Tibial nerve (tissue), 4 donors: ENCODE results near the gene STK39. TPM values are rescaled to one million over a fixed set of nuclear protein-coding genes. Genes with fewer than 3 reads are reported as not detected.

Experiments used
- DNase-seq, 2 donors: peaks; one replicate each; pipeline ENCODE4 v3.0.0-alpha.2; 2019; ENCODE audit warnings: low spot score in 2 of 2
- H3K27ac ChIP-seq, 4 donors: fragments of 200-600 bp; sonication (generic) in 3 of 4; one replicate each; pipeline ENCODE4 v1.5.1; 2017 to 2019; ENCODE audit warnings: mild to moderate bottlenecking in 1 of 4
- H3K27me3 ChIP-seq, 2 donors: fragments of 200-600 bp; sonication (generic) in 1 of 2; one replicate each; pipeline versions ENCODE4 v1.5.1 to v1.6.0; 2017 to 2019
- H3K36me3 ChIP-seq, 3 donors: fragments of 200-600 bp; sonication (generic); one replicate each; pipeline ENCODE4 v1.5.1; 2018 to 2019
- H3K4me1 ChIP-seq, 4 donors: fragments of 200-600 bp; sonication (generic) in 3 of 4; one replicate each; pipeline ENCODE4 v1.5.1; 2017 to 2019
- H3K4me3 ChIP-seq, 4 donors: fragments of 200-600 bp; sonication (generic) in 3 of 4; one replicate each; pipeline ENCODE4 v1.5.1; 2017 to 2019; ENCODE audit warnings: mild to moderate bottlenecking in 1 of 4, moderate library complexity in 1 of 4
- H3K9me3 ChIP-seq, 4 donors: fragments of 200-600 bp; sonication (generic) in 3 of 4; one replicate each; pipeline ENCODE4 v1.5.1; 2017 to 2019
- EP300 ChIP-seq, 2 donors: sonication (generic); formaldehyde crosslinking; IDR thresholded peaks; one replicate each; pipeline ENCODE4 v1.6.1; 2017; ENCODE audit warnings: antibody characterized with exemption in 2 of 2, mild to moderate bottlenecking in 1 of 2
- POLR2A ChIP-seq, 2 donors: fragments of 450-650 bp; IDR thresholded peaks; one replicate each; pipeline ENCODE4 v1.6.1; 2017; ENCODE audit warnings: antibody characterized with exemption in 2 of 2, mild to moderate bottlenecking in 2 of 2, moderate library complexity in 2 of 2
- whole genome bisulfite sequencing, 2 donors: methylation state at CpG; one replicate each; pipeline ENCODE4 v1.1.5; 2018; 5-methylcytosine and 5-hydroxymethylcytosine counted together
- total RNA-seq, 4 donors: library from RNA; depleted of rRNA; stranded (reverse); fragments of >200 nt; gene quantifications; one replicate each; pipeline ENCODE4 v1.1.0, GENCODE V29; 2016
- TF ChIP-seq, protein P1 (sequence below), 5 experiments: fragments of 200-600 bp in 3 of 5; fragments of 450-650 bp in 2 of 5; sonication (generic) in 3 of 5; IDR thresholded peaks; one replicate each; pipeline ENCODE4 v1.5.1; 2016 to 2019; ENCODE audit warnings: antibody characterized with exemption in 5 of 5, mild to moderate bottlenecking in 3 of 5, moderate library complexity in 2 of 5

STK39 gene
- total RNA-seq, 4 donors from 2014 or later, result 8.5 to 13.5 (median 12.0) TPM

DNA sequence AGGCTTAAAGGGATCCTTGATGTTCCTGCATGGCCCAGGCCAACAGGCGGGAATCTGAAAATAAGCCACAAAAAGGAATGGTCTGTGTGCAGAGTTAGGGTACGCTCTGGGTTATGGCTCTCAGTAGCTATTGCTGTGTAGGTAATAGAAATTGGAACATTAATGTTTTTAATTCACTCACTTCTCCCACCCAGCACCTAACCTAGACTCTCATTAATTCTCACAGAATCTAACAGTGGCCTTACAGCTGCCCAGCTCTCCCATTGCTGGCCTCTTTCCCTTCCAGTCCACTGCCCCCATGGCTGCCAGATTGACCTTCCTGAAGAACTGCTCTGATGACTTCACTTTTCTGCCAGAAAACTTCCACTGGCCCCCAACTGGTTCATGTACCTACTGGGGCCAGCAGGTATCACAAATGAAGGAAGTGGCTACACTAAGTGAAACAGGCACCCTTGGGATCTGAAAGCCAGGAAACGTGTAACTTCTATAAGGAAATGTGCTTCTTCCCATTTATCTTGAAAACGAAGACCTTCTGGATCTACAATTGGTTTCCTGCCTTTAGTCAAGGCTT lies 315.2 kb downstream of the STK39 start:
- Histone ChIP-seq H3K36me3 (no peaks in the 10 kb centered on the region), H3K27me3 (no peaks in the 10 kb centered on the region), H3K9me3 (no peaks in the 10 kb centered on the region), H3K4me3 (no peak overlapping the region), H3K27ac (no peak overlapping the region), H3K4me1 (no peaks in the 10 kb centered on the region)
- WGBS, 2 donors, result 84 to 91% methylated on average over 4 of the region's 4 CpGs
- no peak for DNase-seq
- TF ChIP-seq, protein P1, sequence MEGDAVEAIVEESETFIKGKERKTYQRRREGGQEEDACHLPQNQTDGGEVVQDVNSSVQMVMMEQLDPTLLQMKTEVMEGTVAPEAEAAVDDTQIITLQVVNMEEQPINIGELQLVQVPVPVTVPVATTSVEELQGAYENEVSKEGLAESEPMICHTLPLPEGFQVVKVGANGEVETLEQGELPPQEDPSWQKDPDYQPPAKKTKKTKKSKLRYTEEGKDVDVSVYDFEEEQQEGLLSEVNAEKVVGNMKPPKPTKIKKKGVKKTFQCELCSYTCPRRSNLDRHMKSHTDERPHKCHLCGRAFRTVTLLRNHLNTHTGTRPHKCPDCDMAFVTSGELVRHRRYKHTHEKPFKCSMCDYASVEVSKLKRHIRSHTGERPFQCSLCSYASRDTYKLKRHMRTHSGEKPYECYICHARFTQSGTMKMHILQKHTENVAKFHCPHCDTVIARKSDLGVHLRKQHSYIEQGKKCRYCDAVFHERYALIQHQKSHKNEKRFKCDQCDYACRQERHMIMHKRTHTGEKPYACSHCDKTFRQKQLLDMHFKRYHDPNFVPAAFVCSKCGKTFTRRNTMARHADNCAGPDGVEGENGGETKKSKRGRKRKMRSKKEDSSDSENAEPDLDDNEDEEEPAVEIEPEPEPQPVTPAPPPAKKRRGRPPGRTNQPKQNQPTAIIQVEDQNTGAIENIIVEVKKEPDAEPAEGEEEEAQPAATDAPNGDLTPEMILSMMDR (IDR thresholded peaks at IDR 0.05), result no peak
- TF ChIP-seq POLR2A (IDR thresholded peaks at IDR 0.05) (no peak), EP300 (IDR thresholded peaks at IDR 0.05) (no peak)

- no peak for TF ChIP-seq EP300 (IDR thresholded peaks at IDR 0.05)
- TF ChIP-seq POLR2A (IDR thresholded peaks at IDR 0.05), result no peak
- TF ChIP-seq, protein P1 (IDR thresholded peaks at IDR 0.05), result no peak
- DNase-seq, result no peak
- Histone ChIP-seq H3K4me3 (no peak overlapping the region), H3K36me3 (no peaks in the 10 kb centered on the region), H3K27ac (no peak overlapping the region), H3K27me3 (no peaks in the 10 kb centered on the region), H3K4me1 (no peaks in the 10 kb centered on the region), H3K9me3 (no peaks in the 10 kb centered on the region)
- 59 to 69% methylated on average over 3 of the region's 3 CpGs for WGBS, 2 donors
Observed at GRCh38 chr2:167929484-167929883, 317.9 kb downstream of the STK39 start.

GRCh38 chr2:167928434-167928833 lies 319.0 kb downstream of the STK39 start:
- WGBS, 2 donors, result 95 to 96% methylated on average over 6 of the region's 6 CpGs
- H3K9me3 ChIP-seq, result no peaks in the 10 kb centered on the region
- no peak overlapping the region for H3K4me3 ChIP-seq
- no peaks in the 10 kb centered on the region for H3K27me3 ChIP-seq
- H3K36me3 ChIP-seq, result no peaks in the 10 kb centered on the region
- H3K27ac ChIP-seq, result no peak overlapping the region
- DNase-seq, result no peak
- H3K4me1 ChIP-seq, result no peaks in the 10 kb centered on the region
- TF ChIP-seq, protein P1 (IDR thresholded peaks at IDR 0.05), result no peak
- no peak for TF ChIP-seq POLR2A (IDR thresholded peaks at IDR 0.05)
- no peak for TF ChIP-seq EP300 (IDR thresholded peaks at IDR 0.05)

DNA sequence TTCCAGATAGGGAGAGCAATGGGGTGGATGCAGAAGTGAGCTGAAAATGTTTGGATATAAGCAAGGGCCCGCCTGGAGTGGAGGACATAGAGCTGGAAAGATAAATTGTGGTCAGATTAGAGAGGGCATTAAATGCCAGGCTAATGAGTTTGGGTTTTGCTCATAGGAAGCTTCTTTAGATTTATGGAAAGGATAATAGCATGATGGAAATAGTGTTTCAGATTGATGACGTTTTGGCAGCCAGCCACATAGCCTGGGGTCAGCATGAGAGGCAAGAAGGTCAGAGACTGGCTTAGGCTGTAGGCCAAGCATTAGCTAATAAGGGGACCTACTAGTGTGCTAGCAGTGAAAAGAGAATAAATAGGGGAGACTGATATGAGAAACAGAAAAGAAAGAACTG lies 321.6 kb downstream of the STK39 start:
- Histone ChIP-seq H3K4me1 (no peaks in the 10 kb centered on the region), H3K4me3 (no peak overlapping the region), H3K27me3 (no peaks in the 10 kb centered on the region), H3K27ac (no peak overlapping the region), H3K36me3 (no peaks in the 10 kb centered on the region), H3K9me3 (no peaks in the 10 kb centered on the region)
- WGBS, 2 donors, result 31% methylated on average over 2 of the region's 2 CpGs
- no peak for DNase-seq
- TF ChIP-seq EP300 (IDR thresholded peaks at IDR 0.05) (no peak), POLR2A (IDR thresholded peaks at IDR 0.05) (no peak)
- TF ChIP-seq, protein P1 (IDR thresholded peaks at IDR 0.05), result no peak

DNA sequence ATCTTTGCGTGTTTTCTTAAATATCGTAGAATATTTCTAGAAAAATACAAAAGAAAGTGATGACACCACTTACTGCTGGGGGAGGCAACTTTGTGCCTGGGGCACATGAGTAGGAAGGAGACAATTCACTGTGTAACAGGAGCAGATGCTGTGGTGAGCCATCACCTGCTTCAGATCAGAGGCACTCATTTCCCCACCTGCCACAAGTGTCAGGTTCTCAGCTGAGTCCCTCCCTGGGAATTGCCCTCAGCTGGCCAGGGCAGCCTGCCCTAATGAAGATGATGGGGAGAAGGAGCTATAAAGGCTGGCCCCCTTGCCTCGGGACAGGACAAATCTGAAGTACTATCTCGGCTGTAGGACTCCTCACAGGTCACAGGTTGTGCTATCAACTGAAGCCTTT lies 322.8 kb downstream of the STK39 start:
- no peaks in the 10 kb centered on the region for H3K9me3 ChIP-seq
- H3K27ac ChIP-seq, result no peak overlapping the region
- H3K27me3 ChIP-seq, result no peaks in the 10 kb centered on the region
- WGBS, 2 donors, result 84 to 85% methylated on average over 4 of the region's 4 CpGs
- H3K4me3 ChIP-seq, result no peak overlapping the region
- no peak for DNase-seq
- H3K4me1 ChIP-seq, result no peaks in the 10 kb centered on the region
- H3K36me3 ChIP-seq, result no peaks in the 10 kb centered on the region
- TF ChIP-seq POLR2A (IDR thresholded peaks at IDR 0.05) (no peak), EP300 (IDR thresholded peaks at IDR 0.05) (no peak)
- TF ChIP-seq, protein P1 (IDR thresholded peaks at IDR 0.05), result no peak
